HS-5 (cell line): ENCODE data around the gene TAF11.
"Not testable (repeated sequence)": the region's sequence is repeated elsewhere in the genome, so short reads cannot be mapped to it uniquely, and the experiment has no call there.

Experiments used
- DNase-seq: peaks from one replicate; pipeline ENCODE4 v3.0.0-alpha.2; 2012; ENCODE audit warnings: low read depth

The TAF11 gene

GRCh38 chr6:34865107-34865506 lies 22.7 kb downstream of the TAF11 start:
- no peak for DNase-seq

GRCh38 chr6:34864007-34864406 lies 23.8 kb downstream of the TAF11 start:
- DNase-seq: no peak

- DNase-seq: no peak
Observed at GRCh38 chr6:34860776-34861175, 27.1 kb downstream of the TAF11 start.

GRCh38 chr6:34859951-34860350 lies 27.9 kb downstream of the TAF11 start:
- no peak for DNase-seq

GRCh38 chr6:34858681-34859080 lies 29.2 kb downstream of the TAF11 start:
- DNase-seq: no peak

- DNase-seq: no peak
Observed at GRCh38 chr6:34855463-34855862, 32.4 kb downstream of the TAF11 start.

GRCh38 chr6:34852406-34853085 lies 35.3 kb downstream of the TAF11 start:
- no peak for DNase-seq

- no peak for DNase-seq
Observed at GRCh38 chr6:34851361-34851760, 36.5 kb downstream of the TAF11 start.

- not testable (repeated sequence) for DNase-seq
Observed at GRCh38 chr6:34849066-34849465, 38.8 kb downstream of the TAF11 start.

GRCh38 chr6:34839666-34840352 lies 48.0 kb downstream of the TAF11 start:
- no peak for DNase-seq

GRCh38 chr6:34837528-34837927 lies 50.3 kb downstream of the TAF11 start:
- no peak for DNase-seq

GRCh38 chr6:34836451-34836850 lies 51.4 kb downstream of the TAF11 start:
- no peak for DNase-seq

GRCh38 chr6:34836008-34836407 lies 51.8 kb downstream of the TAF11 start:
- no peak for DNase-seq

- peak; percentile 23 for DNase-seq
Observed at GRCh38 chr6:34834789-34835518, 52.9 kb downstream of the TAF11 start.

GRCh38 chr6:34832942-34833341 lies 54.9 kb downstream of the TAF11 start:
- no peak for DNase-seq

- no peak for DNase-seq
Observed at GRCh38 chr6:34829137-34829536, 58.7 kb downstream of the TAF11 start.
